SH-SY5Y (cell line): Measurements from ENCODE around the gene USP7.

Experiments
- GATA2 ChIP-seq: IDR thresholded peaks from 2 replicates; pipeline ENCODE4 v1.6.1; 2011; ENCODE audit warnings: mild to moderate bottlenecking, low read depth, low read length
- GATA3 ChIP-seq: IDR thresholded peaks from 2 replicates; pipeline ENCODE4 v1.6.1; 2011; ENCODE audit warnings: low read depth, mild to moderate bottlenecking, low read length, moderate library complexity

DNA sequence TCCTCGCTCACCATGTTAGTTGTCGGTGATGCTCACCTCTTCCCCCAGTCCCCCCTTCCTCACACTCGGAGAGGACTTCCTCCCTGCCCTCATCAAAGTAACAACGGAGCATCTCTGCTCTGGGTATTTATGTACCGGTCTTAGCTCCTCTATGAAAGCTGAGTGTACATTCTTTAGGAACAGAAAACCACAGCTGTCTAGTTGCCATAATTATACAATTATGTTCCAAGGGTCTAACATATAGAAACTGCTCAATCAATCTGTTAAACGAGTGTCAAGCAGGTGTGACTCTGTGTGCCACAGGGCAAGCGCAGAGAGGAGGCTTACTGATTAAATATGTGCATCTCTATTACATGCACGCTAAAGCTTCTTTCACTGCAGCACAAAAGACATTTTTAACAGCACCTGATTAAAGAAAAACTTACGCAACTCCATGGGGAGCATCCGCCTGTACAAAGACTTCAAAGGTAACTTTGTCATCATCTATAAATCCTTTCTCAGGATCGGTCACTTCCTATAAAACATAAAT is 43.7 kb downstream of the USP7 start:
- no peak for TF ChIP-seq GATA2
- no peak for TF ChIP-seq GATA3
